HG03575 (cell line): ENCODE results near the gene TDP1.
"Not testable (repeated sequence)": the region's sequence is repeated elsewhere in the genome, so short reads cannot be mapped to it uniquely, and the experiment has no call there.

Source experiments
- ATAC-seq: cut with Tn5 transposase; IDR thresholded peaks from one replicate; pipeline ENCODE4 v1.9.1; 2021; ENCODE audit not compliant: unreplicated experiment, insufficient number of reproducible peaks, low FRiP score; ENCODE audit errors: extremely low read depth

The TDP1 gene

GRCh38 chr14:90072350-90072749 is 116.6 kb downstream of the TDP1 start:
- ATAC-seq: no peak

DNA sequence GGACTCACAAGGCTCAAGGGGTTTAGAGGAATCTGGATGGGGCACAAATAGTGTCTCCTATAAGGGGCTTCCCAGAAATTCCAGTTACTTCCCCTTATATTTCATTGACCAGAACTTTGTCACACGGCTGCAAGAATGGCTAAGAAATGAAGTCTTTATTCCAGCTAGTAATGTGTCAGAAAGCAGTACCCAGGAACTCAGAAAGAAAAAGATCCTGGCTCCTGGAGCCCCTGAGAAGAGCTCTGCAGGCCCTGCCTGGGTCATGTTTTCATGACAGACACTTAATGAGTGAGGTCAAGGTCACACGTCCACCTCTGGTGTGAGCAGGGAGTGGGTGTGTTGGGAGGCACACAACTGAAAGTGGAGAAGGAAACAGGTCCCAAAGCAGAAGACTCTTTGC is 123.8 kb downstream of the TDP1 start:
- no peak for ATAC-seq

DNA sequence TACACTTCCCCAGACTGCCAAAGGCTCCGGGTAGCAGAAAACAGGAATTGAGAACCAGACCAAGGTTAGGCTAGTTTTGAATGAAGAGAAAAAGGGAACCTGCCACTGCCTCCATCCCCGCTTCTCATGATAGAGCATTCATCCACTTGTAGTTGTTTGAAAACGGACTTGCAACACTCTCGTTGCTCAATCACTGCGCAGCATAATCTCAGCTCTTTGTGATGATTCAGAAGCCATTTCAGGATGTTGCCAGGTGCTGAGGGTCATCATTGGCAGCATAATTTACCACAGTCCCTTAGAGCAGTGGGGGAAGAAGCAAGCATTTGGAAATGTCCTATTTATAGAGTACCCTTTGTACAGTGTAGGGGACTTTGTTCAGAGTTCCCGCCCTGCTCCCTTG is 131.7 kb downstream of the TDP1 start:
- no peak for ATAC-seq

DNA sequence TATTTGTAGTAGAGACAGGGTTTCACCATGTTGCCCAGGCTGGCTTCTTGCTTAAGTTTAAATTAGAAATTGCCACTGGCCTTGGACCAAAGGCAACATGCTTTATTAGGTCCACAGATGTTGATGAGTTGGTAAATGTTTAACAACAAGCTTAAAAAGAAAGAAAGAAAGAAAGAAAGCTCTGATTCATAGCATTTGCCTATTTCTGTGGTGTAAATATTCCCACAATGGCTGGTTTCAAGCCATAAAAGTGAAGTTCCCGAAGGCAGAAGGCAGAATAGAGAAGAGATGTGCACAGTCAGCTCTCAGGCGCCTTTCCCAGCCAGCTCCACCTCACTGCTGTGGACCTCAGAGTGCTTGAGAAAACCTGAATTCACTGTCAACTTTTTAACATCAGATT is 132.4 kb downstream of the TDP1 start:
- no peak for ATAC-seq

DNA sequence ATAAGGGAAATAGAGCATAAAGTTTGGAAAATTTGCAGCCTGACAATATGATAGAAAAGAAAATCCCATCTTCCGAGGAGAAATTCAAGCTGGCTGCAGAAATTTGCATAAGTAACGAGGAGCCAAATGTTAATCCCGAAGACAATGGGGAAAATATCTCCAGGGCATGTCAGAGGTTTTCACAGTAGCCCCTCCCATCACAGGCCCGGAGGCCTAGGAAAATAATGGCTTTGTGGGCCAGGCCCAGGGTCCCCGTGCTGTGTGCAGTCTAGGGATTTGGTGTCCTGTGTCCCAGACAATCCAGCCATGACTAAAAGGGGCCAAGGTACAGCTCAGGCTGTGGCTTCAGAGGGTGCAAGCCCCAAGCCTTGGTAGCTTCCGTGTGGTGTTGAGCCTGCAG is 133.8 kb downstream of the TDP1 start:
- not testable (repeated sequence) for ATAC-seq

DNA sequence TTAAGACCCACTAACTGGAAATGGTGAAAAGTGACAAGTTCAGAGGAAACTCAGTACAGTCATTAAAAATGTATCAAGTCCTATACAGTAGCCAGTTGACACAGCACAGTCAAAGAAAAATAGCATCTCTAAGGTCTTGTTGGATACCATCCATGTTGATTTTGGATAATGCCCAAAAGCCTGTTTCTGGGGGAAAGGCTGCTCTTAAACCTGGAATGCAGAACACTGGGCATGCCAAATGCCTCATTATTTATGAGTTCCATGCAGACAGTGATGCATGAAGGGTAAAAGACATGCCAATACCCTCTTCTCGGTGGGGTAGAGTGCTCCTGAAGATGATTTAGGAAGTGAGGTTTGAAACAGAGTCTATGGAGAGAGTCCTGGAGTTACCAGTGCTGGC is 135.7 kb downstream of the TDP1 start:
- ATAC-seq: no peak

- no peak for ATAC-seq
Measured at GRCh38 chr14:90093942-90094595, 138.3 kb downstream of the TDP1 start.
